Loucy (cell line): ENCODE data around the gene ZFYVE1.

ENCODE experiments used
- H2AFZ ChIP-seq: fragments of 200-600 bp; sonication (generic); 2 replicates; pipeline ENCODE4 v1.6.0; 2016; ENCODE audit warnings: antibody characterized with exemption, mild to moderate bottlenecking, low read length, moderate library complexity
- H3F3A ChIP-seq: fragments of 200-600 bp; 2 replicates; pipeline ENCODE4 v1.6.0; 2016; ENCODE audit warnings: antibody characterized with exemption, low read depth, mild to moderate bottlenecking
- H3K27me3 ChIP-seq: fragments of 200-600 bp; sonication (generic); 2 replicates; pipeline ENCODE4 v1.6.1; 2014; ENCODE audit warnings: low read length, mild to moderate bottlenecking; ENCODE audit not compliant: insufficient read depth, poor library complexity, severe bottlenecking
- H3K36me3 ChIP-seq: fragments of 200-600 bp; sonication (generic); 2 replicates; pipeline ENCODE4 v1.6.1; 2016; ENCODE audit warnings: low read length; ENCODE audit not compliant: insufficient read depth
- H3K4me1 ChIP-seq: fragments of 200-600 bp; sonication (generic); 2 replicates; pipeline ENCODE4 v1.5.1; 2014; ENCODE audit warnings: low read length, mild to moderate bottlenecking; ENCODE audit not compliant: insufficient read depth, poor library complexity, severe bottlenecking
- H3K4me2 ChIP-seq: fragments of 200-600 bp; sonication (generic); 2 replicates; pipeline ENCODE4 v1.6.0; 2014; ENCODE audit warnings: antibody characterized with exemption, low read length, low read depth, mild to moderate bottlenecking; ENCODE audit not compliant: poor library complexity, severe bottlenecking
- H3K4me3 ChIP-seq: fragments of 200-600 bp; sonication (generic); 2 replicates; pipeline ENCODE4 v1.5.1; 2014; ENCODE audit warnings: low read length, mild to moderate bottlenecking, mixed read lengths; ENCODE audit not compliant: poor library complexity, severe bottlenecking
- H3K79me2 ChIP-seq: fragments of 200-600 bp; sonication (generic); 2 replicates; pipeline ENCODE4 v1.6.1; 2014; ENCODE audit warnings: low read length; ENCODE audit not compliant: insufficient read depth
- H3K9ac ChIP-seq: fragments of 200-600 bp; sonication (generic); 2 replicates; pipeline ENCODE4 v1.6.0; 2014; ENCODE audit warnings: mild to moderate bottlenecking, low read depth, low read length, moderate library complexity; ENCODE audit not compliant: poor library complexity, severe bottlenecking
- H3K9me2 ChIP-seq: fragments of 200-600 bp; sonication (generic); replicated peaks from 2 replicates; pipeline ENCODE4 v1.6.1; 2016; ENCODE audit warnings: low read depth, low read length, mixed read lengths
- H3K9me3 ChIP-seq: fragments of 200-600 bp; sonication (generic); 2 replicates; pipeline ENCODE4 v1.6.1; 2014; ENCODE audit warnings: mild to moderate bottlenecking, antibody characterized with exemption, low read length, low read depth; ENCODE audit not compliant: insufficient read depth
- H4K20me1 ChIP-seq: fragments of 200-600 bp; sonication (generic); 2 replicates; pipeline ENCODE4 v1.6.0; 2014; ENCODE audit warnings: antibody characterized with exemption, low read length, mild to moderate bottlenecking; ENCODE audit not compliant: insufficient read depth, poor library complexity, severe bottlenecking
- CTCF ChIP-seq: fragments of 200-600 bp; sonication (generic); conservative IDR thresholded peaks from 2 replicates; pipeline ENCODE4 v1.5.1; 2014; ENCODE audit warnings: mild to moderate bottlenecking, antibody characterized with exemption, low read length
- EZH2phosphoT487 ChIP-seq: fragments of 200-600 bp; IDR thresholded peaks from 2 replicates; pipeline ENCODE4 v1.6.1; 2018; ENCODE audit warnings: antibody characterized with exemption, mild to moderate bottlenecking, moderate library complexity, borderline replicate concordance

ZFYVE1 gene

GRCh38 chr14:73000073-73000472 is 26.8 kb downstream of the ZFYVE1 start:
- Histone ChIP-seq H4K20me1 (peaks cover 10% of the 10 kb centered on the region), H3K4me2 (no peak overlapping the region), H3K9me3 (no peaks in the 10 kb centered on the region), H3K79me2 (peaks cover 30% of the 10 kb centered on the region; the same call in 1 of the 2 replicates), H2AFZ (no peak overlapping the region), H3K36me3 (peaks cover 61% of the 10 kb centered on the region), H3K9ac (no peak overlapping the region), H3K4me3 (no peak overlapping the region), H3K27me3 (no peaks in the 10 kb centered on the region), H3F3A (no peaks in the 10 kb centered on the region), H3K4me1 (no peaks in the 10 kb centered on the region), H3K9me2 (no peaks in the 10 kb centered on the region)
- TF ChIP-seq CTCF: no peak
- TF ChIP-seq EZH2phosphoT487: no peak

- Histone ChIP-seq H3K36me3 (peaks cover 66% of the 10 kb centered on the region), H3K9me3 (no peaks in the 10 kb centered on the region), H4K20me1 (peaks cover 8% of the 10 kb centered on the region), H3K4me1 (no peaks in the 10 kb centered on the region), H3K9ac (no peak overlapping the region), H2AFZ (no peak overlapping the region), H3F3A (no peaks in the 10 kb centered on the region), H3K9me2 (no peaks in the 10 kb centered on the region), H3K27me3 (no peaks in the 10 kb centered on the region), H3K79me2 (peaks cover 24% of the 10 kb centered on the region; the same call in 1 of the 2 replicates), H3K4me3 (no peak overlapping the region), H3K4me2 (no peak overlapping the region)
- TF ChIP-seq EZH2phosphoT487: no peak
- no peak for TF ChIP-seq CTCF
Measured at GRCh38 chr14:72999316-72999715, 27.6 kb downstream of the ZFYVE1 start.

- H3K9me2 ChIP-seq: no peaks in the 10 kb centered on the region
Measured at GRCh38 chr14:72998252-72998903, 28.5 kb downstream of the ZFYVE1 start.

More at GRCh38 chr14:72998252-72998903, 28.5 kb downstream of the ZFYVE1 start:
- H3K9me3 ChIP-seq: no peaks in the 10 kb centered on the region
- H3F3A ChIP-seq: no peaks in the 10 kb centered on the region
- TF ChIP-seq EZH2phosphoT487 (no peak), CTCF (no peak)
- H3K36me3 ChIP-seq: peaks cover 59% of the 10 kb centered on the region
- H3K27me3 ChIP-seq: no peaks in the 10 kb centered on the region
- no peak overlapping the region for H3K4me2 ChIP-seq
- H4K20me1 ChIP-seq: peaks cover 8% of the 10 kb centered on the region
- H2AFZ ChIP-seq: no peak overlapping the region
- H3K79me2 ChIP-seq: peaks cover 14% of the 10 kb centered on the region; the same call in 1 of the 2 replicates
- no peak overlapping the region for H3K9ac ChIP-seq
- H3K4me1 ChIP-seq: no peaks in the 10 kb centered on the region
- H3K4me3 ChIP-seq: no peak overlapping the region
